Activated CD4-positive, alpha-beta T cell treated with anti-CD3 and anti-CD28 coated beads, Interleukin-10, Interleukin-2, amounts not matched to agents 100 ng/mL and 50 ng/mL, durations not matched to agents 16 hours and 8 hours (primary cell): ENCODE measurements around the gene CCDC171.
A peak's percentile ranks its signal among the peaks of the same experiment; 100 is the strongest.
"Not testable (repeated sequence)": the region's sequence is repeated elsewhere in the genome, so short reads cannot be mapped to it uniquely, and the experiment has no call there.

Experiments used
- DNase-seq: peaks from one replicate; pipeline ENCODE4 v3.0.0-alpha.2; 2020

The CCDC171 gene

GRCh38 chr9:15570769-15571168, 17.9 kb downstream of the CCDC171 start:
- DNase-seq: no peak

- no peak for DNase-seq
These were observed 19.4 kb downstream of the CCDC171 start for GRCh38 chr9:15572200-15572770.

- no peak for DNase-seq
These were observed 23.7 kb downstream of the CCDC171 start for GRCh38 chr9:15576350-15577050.

- DNase-seq: no peak
These were observed 25.9 kb downstream of the CCDC171 start for GRCh38 chr9:15578714-15579113.

- DNase-seq: no peak
These were observed 31.5 kb downstream of the CCDC171 start for GRCh38 chr9:15584379-15584778.

GRCh38 chr9:15592317-15592716, 39.5 kb downstream of the CCDC171 start:
- no peak for DNase-seq

- not testable (repeated sequence) for DNase-seq
These were observed 40.1 kb downstream of the CCDC171 start for GRCh38 chr9:15592940-15593339.

- not testable (repeated sequence) for DNase-seq
These were observed 48.0 kb downstream of the CCDC171 start for GRCh38 chr9:15600666-15601330.

- peak; percentile 67 for DNase-seq
These were observed 54.0 kb downstream of the CCDC171 start for GRCh38 chr9:15606643-15607472.

- DNase-seq: no peak
These were observed 60.1 kb downstream of the CCDC171 start for GRCh38 chr9:15612962-15613361.

- DNase-seq: no peak
These were observed 64.9 kb downstream of the CCDC171 start for GRCh38 chr9:15617782-15618181.

GRCh38 chr9:15618540-15619331, 65.9 kb downstream of the CCDC171 start:
- no peak for DNase-seq

- DNase-seq: no peak
These were observed 69.6 kb downstream of the CCDC171 start for GRCh38 chr9:15622318-15622971.

GRCh38 chr9:15635752-15636151, 82.9 kb downstream of the CCDC171 start:
- DNase-seq: no peak

- DNase-seq: no peak
These were observed 87.3 kb downstream of the CCDC171 start for GRCh38 chr9:15640121-15640520.

GRCh38 chr9:15641291-15641690, 88.4 kb downstream of the CCDC171 start:
- DNase-seq: no peak

- DNase-seq: peak; percentile 48
These were observed 89.6 kb downstream of the CCDC171 start for GRCh38 chr9:15642369-15642962.

- DNase-seq: no peak
These were observed 117.4 kb downstream of the CCDC171 start for GRCh38 chr9:15670246-15670645.

- no peak for DNase-seq
These were observed 118.1 kb downstream of the CCDC171 start for GRCh38 chr9:15670894-15671293.

- no peak for DNase-seq
These were observed 140.9 kb downstream of the CCDC171 start for GRCh38 chr9:15693701-15694100.

- DNase-seq: no peak
These were observed 144.1 kb downstream of the CCDC171 start for GRCh38 chr9:15696979-15697378.
